CD4-positive, alpha-beta T cell treated with Interleukin-6 at 100 ng/mL for 8 hours (primary cell): ENCODE data around the gene STAM.
"Not testable (repeated sequence)": the region's sequence is repeated elsewhere in the genome, so short reads cannot be mapped to it uniquely, and the experiment has no call there.

Experiments
- DNase-seq: peaks from one replicate; pipeline ENCODE4 v3.0.0-alpha.2; 2020; ENCODE audit warnings: mixed read lengths, low spot score

Gene STAM

DNA sequence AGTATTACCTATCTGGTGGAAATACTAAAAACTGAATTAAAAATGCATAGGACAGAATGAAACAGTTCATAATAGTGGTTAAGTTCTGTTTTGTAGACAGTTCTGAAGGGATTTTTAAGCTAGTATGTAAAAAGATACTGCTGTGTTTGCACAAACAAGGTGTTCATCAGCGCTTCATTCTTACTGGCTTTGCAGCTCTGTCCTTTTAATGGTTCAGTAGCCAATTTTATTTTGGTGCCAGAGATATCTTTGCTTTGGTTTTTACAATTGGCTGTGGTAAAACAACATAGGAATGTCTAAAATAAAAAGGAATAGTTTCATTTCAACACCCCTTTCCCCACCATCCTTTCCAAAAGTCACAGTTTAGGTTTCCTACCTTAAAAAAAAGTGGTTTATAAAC, 33.0 kb downstream of the STAM start:
- DNase-seq = no peak

DNA sequence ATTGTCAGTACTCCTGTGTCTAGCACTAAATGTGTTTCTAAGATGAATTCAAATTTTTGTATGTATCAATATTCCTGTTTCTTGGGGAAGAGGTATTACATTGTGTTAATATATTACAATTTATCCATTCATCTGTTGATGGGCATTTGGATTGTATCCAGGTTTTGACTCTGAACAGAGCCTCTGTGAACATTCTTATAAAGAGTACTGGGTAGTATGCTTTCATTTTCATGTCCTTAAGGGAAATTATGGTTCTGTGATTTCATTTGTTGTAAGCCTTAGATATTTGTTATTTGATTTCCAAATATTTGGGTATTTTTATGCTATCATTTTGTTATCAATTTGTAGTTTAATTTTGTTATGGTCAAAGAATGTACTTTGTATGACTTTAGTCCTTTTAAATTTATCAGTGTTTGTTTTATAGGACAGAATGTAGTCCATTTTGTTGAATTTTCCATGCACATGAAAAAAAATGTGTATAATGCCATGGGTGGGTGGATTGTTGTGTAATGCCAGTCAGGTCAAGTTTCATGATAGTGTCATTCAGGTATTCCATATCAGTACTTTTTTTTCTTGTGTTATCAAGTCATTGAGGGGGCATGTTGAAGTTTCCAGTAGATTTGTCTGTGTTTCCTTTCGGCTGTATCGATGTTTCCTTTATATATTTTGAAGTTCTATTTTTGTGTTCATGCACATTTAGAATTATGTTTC, 38.4 kb downstream of the STAM start:
- no peak for DNase-seq

DNA sequence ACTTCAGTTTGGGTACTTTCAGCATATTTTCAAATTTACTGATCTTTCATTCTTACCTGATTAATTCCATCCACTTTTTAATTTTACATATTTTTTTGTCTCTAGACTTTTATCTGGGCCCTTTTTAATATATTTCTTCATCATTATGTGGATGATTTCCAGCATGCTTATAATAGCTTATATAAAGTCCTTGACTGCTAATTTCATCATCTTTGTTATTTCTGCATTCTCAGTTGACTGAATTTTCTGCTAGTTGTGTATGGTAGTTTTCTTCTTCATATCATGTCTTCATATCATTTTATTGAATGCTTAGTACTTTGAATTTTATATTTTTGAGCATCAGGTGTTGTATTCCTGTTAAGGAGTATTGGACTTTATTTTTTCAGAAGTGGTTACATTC, 39.6 kb downstream of the STAM start:
- DNase-seq = no peak

DNA sequence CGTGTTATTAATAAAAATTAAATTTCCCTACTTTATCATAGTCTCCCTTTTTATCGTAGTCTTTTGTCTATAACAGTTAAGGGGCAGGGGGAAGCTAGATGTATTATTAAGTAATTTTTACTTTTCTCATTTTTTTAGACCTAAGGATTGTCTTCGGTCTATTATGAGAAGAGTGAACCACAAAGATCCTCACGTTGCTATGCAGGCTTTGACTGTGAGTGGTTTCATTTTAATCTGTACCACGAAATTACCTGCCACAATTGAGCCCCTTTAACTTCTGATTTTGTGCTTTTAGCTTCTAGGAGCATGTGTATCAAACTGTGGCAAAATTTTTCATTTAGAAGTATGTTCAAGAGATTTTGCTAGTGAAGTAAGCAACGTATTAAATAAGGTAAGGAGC, 40.6 kb downstream of the STAM start:
- no peak for DNase-seq

DNA sequence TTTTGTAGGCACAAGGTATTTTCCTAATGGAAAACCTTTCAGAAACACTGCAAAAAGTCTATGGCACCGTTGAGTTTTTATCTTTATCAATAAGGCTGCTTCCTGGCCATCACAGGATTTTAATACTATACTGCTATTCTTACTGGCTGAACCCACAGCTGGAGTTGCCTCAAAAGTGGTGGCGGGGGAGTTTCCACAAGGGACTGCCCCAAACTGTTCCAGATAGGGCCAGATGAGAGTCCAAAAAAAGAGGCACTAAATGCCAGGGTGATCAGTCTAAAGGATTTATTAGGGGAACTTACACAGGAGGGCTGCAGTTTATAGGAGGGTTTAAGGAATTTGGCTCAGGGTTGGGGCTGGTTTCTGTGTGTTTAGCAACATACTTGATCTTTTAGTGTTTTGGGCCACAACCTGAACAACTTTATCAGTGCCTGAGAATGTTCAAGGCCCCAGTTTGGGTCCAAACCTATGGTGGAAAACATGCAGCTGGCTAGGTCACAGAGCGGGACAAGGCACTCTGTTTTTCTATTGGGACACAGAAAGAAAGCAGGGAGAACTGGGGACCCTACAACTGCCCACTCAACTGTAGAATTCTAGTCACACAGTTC, 41.4 kb downstream of the STAM start:
- no peak for DNase-seq

DNA sequence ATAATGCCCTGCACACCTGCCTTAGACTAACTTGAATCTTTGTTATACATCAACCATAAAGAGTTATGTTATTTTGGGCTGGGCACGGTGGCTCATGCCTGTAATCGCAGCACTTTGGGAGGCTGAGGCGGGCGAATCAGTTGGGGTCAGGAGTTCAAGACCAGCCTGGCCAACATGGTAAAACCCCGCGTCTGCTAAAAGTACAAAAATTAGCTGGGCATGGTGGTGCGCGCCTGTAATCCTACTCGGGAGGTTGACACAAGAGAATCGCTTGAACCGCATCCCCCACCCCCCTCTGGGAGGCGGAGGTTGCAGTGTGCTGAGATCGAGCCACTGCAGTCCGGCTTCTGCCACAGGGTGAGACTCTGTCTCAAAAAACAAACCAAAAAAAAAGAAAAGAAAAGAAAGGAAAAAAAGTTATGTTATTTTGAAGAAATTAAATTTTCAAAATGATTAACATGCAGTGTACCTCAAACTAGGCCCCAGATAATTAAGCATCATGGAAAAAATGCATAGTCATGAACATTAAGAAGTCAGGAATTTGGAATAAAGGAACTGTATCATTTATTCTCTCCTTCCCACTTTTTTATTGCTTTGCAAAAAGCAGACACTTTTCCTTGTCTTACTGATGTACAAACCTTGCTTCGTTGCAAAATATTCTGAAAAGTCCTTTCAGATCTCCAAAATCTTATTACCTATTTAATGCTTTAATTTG, 43.3 kb downstream of the STAM start:
- no peak for DNase-seq

DNA sequence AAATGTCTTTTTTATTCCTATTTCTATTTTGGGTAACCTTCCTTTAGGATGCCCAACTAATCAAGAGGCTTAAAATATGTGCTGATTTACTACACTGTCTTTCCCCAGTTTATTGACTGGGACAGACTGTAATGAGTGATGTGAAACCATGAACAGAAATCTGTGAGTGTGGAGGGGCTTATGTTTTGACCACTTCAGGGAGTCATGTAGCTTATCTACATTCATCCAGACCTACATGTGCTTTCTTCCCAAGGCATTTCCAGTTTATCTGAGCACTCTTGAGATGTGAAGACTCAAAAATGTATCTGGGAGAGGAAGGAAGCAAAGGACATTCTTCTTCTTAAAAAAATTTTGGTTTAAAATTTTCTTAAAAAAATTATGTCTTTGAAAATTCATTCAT, 45.2 kb downstream of the STAM start:
- DNase-seq = no peak

DNA sequence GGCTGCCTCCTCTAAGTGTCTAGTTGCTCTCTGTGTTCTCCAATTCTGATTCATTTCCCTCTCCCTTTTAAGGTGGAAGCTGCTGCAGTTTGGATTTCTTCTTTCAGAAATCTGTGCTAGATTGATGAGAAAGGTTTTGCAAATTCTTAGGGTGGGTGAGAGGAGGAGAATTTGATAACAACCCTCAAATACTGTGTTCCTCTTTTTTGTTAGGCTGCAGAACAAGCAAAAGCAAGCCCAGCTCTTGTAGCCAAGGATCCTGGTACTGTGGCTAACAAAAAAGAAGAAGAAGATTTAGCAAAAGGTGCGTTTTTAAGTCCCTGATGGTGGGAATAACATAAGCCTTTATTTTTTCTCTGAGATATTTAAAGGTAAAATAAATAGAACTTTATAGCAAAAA, 49.1 kb downstream of the STAM start:
- DNase-seq = no peak

DNA sequence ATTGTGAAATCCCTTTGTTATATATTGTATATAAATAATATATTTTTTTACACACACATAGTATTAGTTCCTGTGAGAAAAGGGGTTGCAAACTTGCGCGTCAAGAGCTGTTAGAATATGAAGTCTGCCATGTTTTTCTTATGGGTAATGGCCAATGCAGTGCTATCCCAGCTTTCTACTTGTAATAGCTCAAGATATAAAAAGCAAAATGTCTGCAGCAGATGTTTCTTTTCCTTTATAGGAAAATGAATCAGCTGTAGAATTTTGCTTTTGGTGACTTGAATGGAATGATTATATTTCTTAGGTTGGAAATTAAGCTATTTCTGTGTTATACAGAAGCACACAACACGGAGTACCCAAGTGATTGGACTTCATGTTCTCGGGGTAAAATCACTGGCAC, 54.7 kb downstream of the STAM start:
- no peak for DNase-seq

DNA sequence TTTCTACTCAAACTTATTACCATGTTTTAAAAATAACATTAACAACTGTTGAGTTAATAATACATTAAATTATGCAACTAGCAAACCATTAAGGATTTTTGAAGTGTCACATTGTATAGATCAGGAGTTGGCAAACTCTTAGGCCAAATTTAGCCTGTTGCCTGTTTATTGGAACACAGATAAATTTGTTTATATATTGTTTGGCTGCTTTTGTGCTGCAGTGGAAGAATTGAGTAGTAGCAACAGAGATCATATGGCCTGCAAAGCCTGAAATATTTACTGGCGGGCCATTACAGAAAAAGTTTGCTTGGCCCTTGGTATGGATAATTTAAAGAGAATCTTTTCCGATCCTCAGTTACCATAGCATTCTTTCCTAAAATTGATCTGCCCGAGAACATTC, 57.4 kb downstream of the STAM start:
- DNase-seq = no peak

DNA sequence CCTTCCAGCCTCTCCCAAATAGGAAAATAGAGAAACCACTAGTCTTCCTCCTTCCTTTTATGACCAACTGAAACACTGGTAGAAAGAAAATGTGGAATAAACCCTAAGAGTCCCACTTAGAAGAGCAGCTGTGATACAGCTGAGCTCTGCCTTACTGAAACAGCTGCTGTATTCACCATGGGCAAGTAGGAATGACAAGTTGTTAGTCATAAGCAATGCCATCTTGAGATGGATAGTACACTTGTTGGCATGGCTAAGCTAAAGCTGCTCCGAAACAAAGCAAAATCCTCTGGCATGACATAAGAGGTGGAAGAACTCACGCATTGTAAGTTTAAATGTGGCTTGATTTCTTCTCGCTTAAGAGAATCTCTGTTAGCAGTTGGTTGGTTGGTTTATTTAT, 59.8 kb downstream of the STAM start:
- no peak for DNase-seq

DNA sequence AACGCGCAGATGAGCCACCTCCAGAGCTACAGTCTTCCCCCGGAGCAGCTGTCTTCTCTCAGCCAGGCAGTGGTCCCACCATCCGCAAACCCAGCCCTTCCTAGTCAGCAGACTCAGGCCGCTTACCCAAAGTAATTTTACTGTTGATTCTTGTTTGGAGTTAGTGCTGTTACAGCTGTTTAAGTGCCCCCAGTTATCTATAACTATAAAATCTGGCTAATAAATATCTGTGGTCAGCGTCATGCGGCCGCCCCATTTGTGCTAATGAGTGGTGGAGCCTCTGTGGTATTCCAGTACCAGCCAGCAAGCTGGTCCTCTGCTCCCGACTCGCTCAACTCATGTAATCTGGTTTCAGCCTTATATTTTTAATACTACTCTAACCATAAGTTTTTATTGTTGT, 64.9 kb downstream of the STAM start:
- DNase-seq = no peak

DNA sequence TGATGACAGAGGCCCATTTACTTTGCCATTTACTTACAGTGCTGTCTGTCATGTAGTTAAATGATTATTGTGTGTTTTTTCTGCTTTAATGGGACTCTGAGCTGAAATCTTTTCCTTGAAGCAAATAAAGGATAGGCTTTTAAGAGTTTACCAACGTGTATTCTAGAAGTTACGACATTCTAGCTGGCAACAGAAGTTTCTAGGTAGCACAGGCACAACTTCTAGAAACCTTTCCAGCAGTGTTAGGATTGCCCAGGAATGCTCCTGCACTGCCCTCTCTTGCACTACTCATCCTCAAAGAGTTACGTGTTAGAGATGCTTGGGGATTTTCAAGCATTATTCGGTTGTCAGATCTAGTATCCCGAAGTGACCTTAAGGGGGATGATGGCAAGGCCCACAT, 65.5 kb downstream of the STAM start:
- DNase-seq = no peak

DNA sequence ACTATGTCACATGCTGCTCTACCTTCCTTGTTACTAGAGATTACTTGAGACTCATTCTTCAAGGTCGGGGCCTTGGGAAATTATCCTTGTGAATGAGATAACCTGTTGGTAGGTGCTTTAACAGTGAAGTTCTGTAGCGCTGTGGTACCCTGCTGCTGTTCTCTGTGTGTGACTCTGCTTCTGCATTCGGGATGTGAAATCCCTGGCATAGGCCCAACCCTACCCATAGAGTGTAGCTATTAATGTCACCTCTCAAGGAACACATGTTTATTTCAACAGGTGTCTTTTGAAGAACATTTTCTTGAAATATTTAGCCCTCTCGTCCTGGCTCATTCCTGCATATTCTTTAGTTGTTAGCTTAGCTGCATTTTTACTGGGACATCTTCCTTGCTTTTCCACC, 66.2 kb downstream of the STAM start:
- no peak for DNase-seq

DNA sequence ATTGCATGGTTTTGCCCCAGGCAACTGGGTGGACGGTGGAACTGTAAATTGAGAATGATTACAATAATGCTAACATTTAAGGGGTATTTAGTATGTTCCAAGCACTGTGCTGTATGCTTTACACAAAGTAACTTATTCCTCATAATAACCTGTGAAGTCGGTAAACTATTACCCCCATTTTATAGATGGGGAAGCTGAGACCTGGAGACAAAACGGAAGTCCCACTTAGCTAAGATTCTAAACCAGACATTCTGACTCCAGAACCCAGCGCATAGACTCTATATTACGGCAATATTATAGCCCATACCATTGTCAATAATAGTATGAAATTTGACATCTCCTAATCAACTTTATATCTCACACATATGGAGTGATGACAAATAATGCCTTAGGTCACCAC, 68.1 kb downstream of the STAM start:
- DNase-seq = no peak

DNA sequence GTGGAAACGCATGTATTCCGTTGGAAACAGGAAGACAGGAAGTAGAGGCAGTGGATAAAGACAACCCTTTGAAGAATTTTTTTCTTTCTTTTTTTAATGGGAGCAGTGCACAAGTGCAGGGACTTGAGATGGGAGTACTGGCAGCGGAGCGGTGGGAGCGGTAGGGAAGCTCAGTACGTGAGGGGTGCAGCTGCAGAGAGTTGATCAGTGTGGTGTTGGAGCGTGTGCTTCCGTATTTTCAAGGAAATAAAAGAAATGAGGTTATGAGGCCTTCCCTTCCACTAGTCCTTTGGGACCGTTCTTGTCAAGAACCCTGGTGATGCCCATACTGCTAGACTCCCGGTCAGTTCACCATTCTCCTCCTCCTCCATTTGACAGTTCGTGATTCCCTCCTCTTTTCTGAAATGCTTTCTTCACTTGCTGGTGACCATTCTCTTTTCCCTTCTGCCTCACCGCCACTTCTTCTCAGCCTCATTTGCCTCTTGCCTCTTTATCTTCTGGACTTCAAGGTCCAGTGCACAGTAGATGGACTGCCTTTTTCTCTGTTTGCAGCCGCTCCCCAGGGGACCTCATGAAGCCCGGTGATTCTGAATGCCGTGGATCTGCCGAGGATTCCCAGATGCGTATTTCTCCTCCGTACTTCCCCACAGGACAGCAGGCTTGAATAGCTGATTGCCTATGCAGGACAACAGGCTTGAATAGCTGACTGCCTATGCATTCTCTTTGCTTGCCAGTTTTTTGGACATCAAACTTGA, 68.9 kb downstream of the STAM start:
- DNase-seq = no peak

DNA sequence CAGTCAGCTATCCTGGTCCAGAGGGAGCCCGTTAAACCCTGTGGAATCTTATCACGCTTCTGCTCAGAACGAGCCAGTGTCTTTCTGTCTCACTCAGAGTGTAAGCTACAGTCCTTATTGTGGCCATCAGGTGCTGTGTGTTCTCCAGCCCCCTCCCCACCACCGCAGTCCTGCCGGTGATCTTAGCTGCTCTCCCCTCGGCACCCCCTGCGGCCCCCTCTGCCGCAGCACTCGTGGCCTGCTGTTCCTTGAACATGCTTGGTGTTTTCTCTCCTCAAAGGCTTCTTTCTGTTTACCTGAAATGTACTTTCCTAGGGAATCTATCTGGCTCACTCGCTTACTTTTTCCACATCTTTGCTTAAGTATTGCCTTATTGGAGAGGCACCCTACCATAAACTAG, 69.8 kb downstream of the STAM start:
- no peak for DNase-seq

DNA sequence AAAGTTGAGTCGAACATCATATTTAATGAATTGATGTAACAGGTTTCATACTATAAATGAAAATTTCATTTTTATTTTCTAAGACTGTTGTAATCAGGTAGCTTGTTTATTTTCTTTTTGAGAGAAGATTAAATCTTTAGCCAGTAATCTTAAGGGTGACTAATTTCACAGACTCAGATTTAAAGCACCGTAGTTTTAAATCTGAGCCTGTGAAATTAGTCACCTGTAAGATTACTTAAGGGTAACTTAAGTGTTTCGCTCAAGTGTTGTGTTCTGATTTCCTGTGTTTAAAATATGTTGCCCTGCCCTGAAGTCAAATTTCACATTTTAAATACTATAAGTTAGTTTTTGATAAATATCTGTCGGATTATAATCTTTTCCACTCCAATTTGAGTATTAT, 72.2 kb downstream of the STAM start:
- no peak for DNase-seq

DNA sequence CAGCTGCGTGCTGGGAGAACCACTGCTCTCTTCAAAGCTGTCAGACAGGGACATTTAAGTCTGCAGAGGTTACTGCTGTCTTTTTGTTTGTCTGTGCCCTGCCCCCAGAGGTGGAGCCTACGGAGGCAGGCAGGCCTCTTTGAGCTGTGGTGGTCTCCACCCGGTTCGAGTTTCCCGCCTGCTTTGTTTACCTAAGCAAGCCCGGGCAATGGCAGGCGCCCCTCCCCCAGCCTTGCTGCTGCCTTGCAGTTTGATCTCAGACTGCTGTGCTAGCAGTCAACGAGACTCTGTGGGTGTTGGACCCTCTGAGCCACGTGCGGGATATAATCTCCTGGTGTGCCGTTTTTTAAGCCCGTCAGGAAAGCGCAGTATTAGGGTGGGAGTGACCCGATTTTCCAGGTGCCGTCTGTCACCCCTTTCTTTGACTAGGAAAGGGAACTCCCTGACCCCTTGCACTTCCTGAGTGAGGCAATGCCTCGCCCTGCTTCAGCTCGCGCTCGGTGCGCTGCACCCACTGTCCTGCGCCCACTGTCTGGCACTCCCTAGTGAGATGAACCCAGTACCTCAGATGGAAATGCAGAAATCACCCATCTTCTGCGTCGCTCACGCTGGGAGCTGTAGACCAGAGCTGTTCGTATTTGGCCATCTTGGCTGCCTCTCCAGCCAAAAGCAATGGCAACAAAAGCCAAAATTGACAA, 78.5 kb downstream of the STAM start:
- not testable (repeated sequence) for DNase-seq

DNA sequence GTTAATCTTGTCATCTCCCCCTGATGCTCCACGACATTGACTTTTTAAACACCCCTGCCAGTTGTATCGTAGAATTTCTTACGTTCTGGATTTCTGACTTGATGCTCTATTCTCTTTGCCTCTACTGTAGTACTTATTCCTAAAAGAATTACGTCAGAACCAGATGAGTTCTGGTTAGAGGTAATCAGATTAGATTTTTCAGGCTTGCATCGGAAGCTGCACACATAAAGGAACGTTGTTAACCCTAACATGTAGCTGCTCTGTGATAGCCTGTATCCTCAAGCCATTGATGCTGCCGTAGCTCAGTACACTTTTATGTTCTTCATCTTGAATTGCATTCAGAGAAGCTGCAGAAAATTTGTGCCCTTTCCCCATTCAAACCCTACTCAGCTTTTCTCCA, 81.8 kb downstream of the STAM start:
- no peak for DNase-seq

DNA sequence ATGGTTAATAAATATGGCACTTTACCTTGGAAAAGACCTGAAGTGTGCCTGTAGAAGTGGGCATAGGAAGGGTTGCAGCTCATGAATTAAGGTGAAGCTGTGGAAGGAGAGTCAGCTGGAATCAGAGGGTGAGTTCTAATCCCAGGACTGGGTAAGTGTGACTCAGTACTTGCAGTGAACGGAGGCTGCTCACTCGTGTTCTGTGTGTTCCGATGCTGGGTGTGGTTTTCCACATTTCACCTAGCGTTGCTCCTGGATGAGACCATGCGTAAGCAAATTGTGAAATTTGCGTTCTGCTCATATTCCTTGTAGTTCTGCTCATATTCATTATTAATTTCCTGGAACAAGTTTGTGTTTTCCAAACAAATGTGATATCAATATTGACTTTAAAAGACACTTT, 85.7 kb downstream of the STAM start:
- no peak for DNase-seq

DNA sequence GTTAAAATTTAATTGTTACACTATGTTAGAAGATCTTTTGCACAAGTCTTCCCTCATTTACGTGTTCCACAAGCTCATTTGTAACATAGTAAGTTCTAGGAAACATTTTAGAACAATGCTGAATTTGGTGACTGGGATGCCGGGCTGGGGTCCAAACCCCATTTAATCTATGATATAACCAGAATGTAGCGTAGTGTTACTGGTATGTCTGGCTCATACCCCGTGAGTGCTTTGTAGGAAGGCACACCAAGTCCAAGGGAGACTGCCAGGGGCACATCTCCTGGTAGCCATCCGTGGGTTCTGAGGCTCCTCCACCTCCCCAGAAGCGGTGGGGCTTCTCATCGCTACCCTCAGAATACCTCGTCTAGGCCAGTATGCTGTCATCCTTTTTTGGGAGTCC, 86.7 kb downstream of the STAM start:
- DNase-seq = no peak
